ENCODE data around the gene PTPRG. TPM values are rescaled to one million over a fixed set of nuclear protein-coding genes. Genes with fewer than 3 reads are reported as not detected.
A peak's percentile ranks its signal among the peaks of the same experiment; 100 is the strongest.

Gene PTPRG
- total RNA-seq, 1 donor from 2014 or later, result 4.2 TPM

GRCh38 chr3:61933798-61934504 lies 372.6 kb downstream of the PTPRG start:
- Mint-ChIP-seq H3K4me3 (no peak overlapping the region), H3K4me1 (no peaks in the 10 kb centered on the region), H3K36me3 (ENCODE audit: low read depth) (no peaks in the 10 kb centered on the region), H3K27me3 (no peaks in the 10 kb centered on the region), H3K27ac (no peak overlapping the region), H3K9me3 (no peaks in the 10 kb centered on the region)
- no peak for DNase-seq
- intact Hi-C loops (cut with micrococcal nuclease), result no loop called here

- Mint-ChIP-seq H3K27me3 (no peaks in the 10 kb centered on the region), H3K27ac (no peak overlapping the region), H3K4me3 (no peak overlapping the region), H3K4me1 (no peaks in the 10 kb centered on the region), H3K36me3 (ENCODE audit: low read depth) (no peaks in the 10 kb centered on the region), H3K9me3 (no peaks in the 10 kb centered on the region)
- DNase-seq, result no peak
- intact Hi-C loops (cut with micrococcal nuclease), result no loop called here
Observed at GRCh38 chr3:61934505-61934871, 373.1 kb downstream of the PTPRG start.

GRCh38 chr3:61935814-61936213 lies 374.4 kb downstream of the PTPRG start:
- no peaks in the 10 kb centered on the region for H3K27me3 Mint-ChIP-seq
- no peak overlapping the region for H3K27ac Mint-ChIP-seq
- no peak for DNase-seq
- no peaks in the 10 kb centered on the region for H3K9me3 Mint-ChIP-seq
- no peaks in the 10 kb centered on the region for H3K36me3 Mint-ChIP-seq (ENCODE audit: low read depth)
- H3K4me1 Mint-ChIP-seq, result no peaks in the 10 kb centered on the region
- intact Hi-C loops (cut with micrococcal nuclease), result no loop called here
- no peak overlapping the region for H3K4me3 Mint-ChIP-seq

GRCh38 chr3:61936344-61936937 lies 375.1 kb downstream of the PTPRG start:
- Mint-ChIP-seq H3K4me3 (no peak overlapping the region), H3K27me3 (no peaks in the 10 kb centered on the region), H3K27ac (no peak overlapping the region), H3K36me3 (ENCODE audit: low read depth) (no peaks in the 10 kb centered on the region), H3K4me1 (no peaks in the 10 kb centered on the region), H3K9me3 (no peaks in the 10 kb centered on the region)
- DNase-seq, result peak; percentile 73
- intact Hi-C loops (cut with micrococcal nuclease), result no loop called here

- H3K36me3 Mint-ChIP-seq (ENCODE audit: low read depth), result no peaks in the 10 kb centered on the region
- intact Hi-C loops (cut with micrococcal nuclease), result no loop called here
- H3K9me3 Mint-ChIP-seq, result no peaks in the 10 kb centered on the region
- H3K4me1 Mint-ChIP-seq, result no peaks in the 10 kb centered on the region
- H3K27me3 Mint-ChIP-seq, result no peaks in the 10 kb centered on the region
- H3K4me3 Mint-ChIP-seq, result no peak overlapping the region
- DNase-seq, result no peak
- no peak overlapping the region for H3K27ac Mint-ChIP-seq
Observed at GRCh38 chr3:61937477-61937876, 376.1 kb downstream of the PTPRG start.

- Mint-ChIP-seq H3K4me1 (no peaks in the 10 kb centered on the region), H3K9me3 (no peaks in the 10 kb centered on the region), H3K27me3 (no peaks in the 10 kb centered on the region), H3K36me3 (ENCODE audit: low read depth) (no peaks in the 10 kb centered on the region), H3K27ac (no peak overlapping the region), H3K4me3 (no peak overlapping the region)
- intact Hi-C loops (cut with micrococcal nuclease), result no loop called here
- no peak for DNase-seq
Observed at GRCh38 chr3:61938878-61939549, 377.6 kb downstream of the PTPRG start.

- H3K27me3 Mint-ChIP-seq, result no peaks in the 10 kb centered on the region
- H3K27ac Mint-ChIP-seq, result no peak overlapping the region
- DNase-seq, result no peak
- intact Hi-C loops (cut with micrococcal nuclease), result no loop called here
- no peak overlapping the region for H3K4me3 Mint-ChIP-seq
- no peaks in the 10 kb centered on the region for H3K4me1 Mint-ChIP-seq
- H3K9me3 Mint-ChIP-seq, result no peaks in the 10 kb centered on the region
- no peaks in the 10 kb centered on the region for H3K36me3 Mint-ChIP-seq (ENCODE audit: low read depth)
Observed at GRCh38 chr3:61940236-61940635, 378.9 kb downstream of the PTPRG start.

- H3K27ac Mint-ChIP-seq, result no peak overlapping the region
- H3K27me3 Mint-ChIP-seq, result no peaks in the 10 kb centered on the region
- H3K36me3 Mint-ChIP-seq (ENCODE audit: low read depth), result no peaks in the 10 kb centered on the region
- no peak for DNase-seq
- H3K9me3 Mint-ChIP-seq, result no peaks in the 10 kb centered on the region
- no peak overlapping the region for H3K4me3 Mint-ChIP-seq
- no peaks in the 10 kb centered on the region for H3K4me1 Mint-ChIP-seq
- intact Hi-C loops (cut with micrococcal nuclease), result no loop called here
Observed at GRCh38 chr3:61943975-61944374, 382.6 kb downstream of the PTPRG start.

- intact Hi-C loops (cut with micrococcal nuclease), result no loop called here
- Mint-ChIP-seq H3K4me1 (no peaks in the 10 kb centered on the region), H3K27ac (no peak overlapping the region), H3K36me3 (ENCODE audit: low read depth) (no peaks in the 10 kb centered on the region), H3K4me3 (no peak overlapping the region), H3K9me3 (no peaks in the 10 kb centered on the region), H3K27me3 (no peaks in the 10 kb centered on the region)
- DNase-seq, result no peak
Observed at GRCh38 chr3:61944726-61945125, 383.4 kb downstream of the PTPRG start.

- no peaks in the 10 kb centered on the region for H3K36me3 Mint-ChIP-seq (ENCODE audit: low read depth)
- H3K9me3 Mint-ChIP-seq, result no peaks in the 10 kb centered on the region
- intact Hi-C loops (cut with micrococcal nuclease), result no loop called here
- H3K27me3 Mint-ChIP-seq, result no peaks in the 10 kb centered on the region
- H3K4me3 Mint-ChIP-seq, result no peak overlapping the region
- H3K27ac Mint-ChIP-seq, result no peak overlapping the region
- H3K4me1 Mint-ChIP-seq, result no peaks in the 10 kb centered on the region
- DNase-seq, result no peak
Observed at GRCh38 chr3:61945657-61946056, 384.3 kb downstream of the PTPRG start.

GRCh38 chr3:61946570-61947324 lies 385.4 kb downstream of the PTPRG start:
- Mint-ChIP-seq H3K9me3 (no peaks in the 10 kb centered on the region), H3K36me3 (ENCODE audit: low read depth) (no peaks in the 10 kb centered on the region), H3K4me3 (no peak overlapping the region), H3K27ac (no peak overlapping the region), H3K27me3 (no peaks in the 10 kb centered on the region), H3K4me1 (no peaks in the 10 kb centered on the region)
- intact Hi-C loops (cut with micrococcal nuclease), result no loop called here
- DNase-seq, result no peak

- no peaks in the 10 kb centered on the region for H3K36me3 Mint-ChIP-seq (ENCODE audit: low read depth)
- intact Hi-C loops (cut with micrococcal nuclease), result no loop called here
- H3K27ac Mint-ChIP-seq, result no peak overlapping the region
- H3K4me1 Mint-ChIP-seq, result no peaks in the 10 kb centered on the region
- no peaks in the 10 kb centered on the region for H3K9me3 Mint-ChIP-seq
- no peak for DNase-seq
- no peaks in the 10 kb centered on the region for H3K27me3 Mint-ChIP-seq
- no peak overlapping the region for H3K4me3 Mint-ChIP-seq
Observed at GRCh38 chr3:61947456-61947855, 386.1 kb downstream of the PTPRG start.

GRCh38 chr3:61948699-61949305 lies 387.4 kb downstream of the PTPRG start:
- Mint-ChIP-seq H3K4me1 (no peaks in the 10 kb centered on the region), H3K36me3 (ENCODE audit: low read depth) (no peaks in the 10 kb centered on the region), H3K27ac (no peak overlapping the region), H3K9me3 (no peaks in the 10 kb centered on the region), H3K27me3 (no peaks in the 10 kb centered on the region), H3K4me3 (no peak overlapping the region)
- intact Hi-C loops (cut with micrococcal nuclease), result no loop called here
- DNase-seq, result no peak

GRCh38 chr3:61954097-61954540 lies 392.7 kb downstream of the PTPRG start:
- intact Hi-C loops (cut with micrococcal nuclease), result no loop called here
- no peak for DNase-seq
- H3K27ac Mint-ChIP-seq, result no peak overlapping the region
- no peaks in the 10 kb centered on the region for H3K4me1 Mint-ChIP-seq
- H3K9me3 Mint-ChIP-seq, result no peaks in the 10 kb centered on the region
- no peak overlapping the region for H3K4me3 Mint-ChIP-seq
- no peaks in the 10 kb centered on the region for H3K27me3 Mint-ChIP-seq
- H3K36me3 Mint-ChIP-seq (ENCODE audit: low read depth), result no peaks in the 10 kb centered on the region

Data from activated CD4-positive, alpha-beta T cell treated with anti-CD3 and anti-CD28 coated beads, Interleukin-2, amount 10 ng/mL, durations not matched to agents 24 days and 14 days (primary cell).